Keratinocyte (primary cell): ENCODE data around the gene DCST2.

Experiments used
- EZH2 ChIP-seq: IDR thresholded peaks from one replicate; pipeline ENCODE4 v1.6.1; 2012; ENCODE audit warnings: inconsistent platforms, mild to moderate bottlenecking, low read length, moderate library complexity
- TF ChIP-seq, protein P1 (sequence below), 3 experiments: IDR thresholded peaks in 1 of 3; conservative IDR thresholded peaks in 1 of 3; optimal IDR thresholded peaks in 1 of 3; 2 replicates in 2 of 3; 3 replicates in 1 of 3; pipeline versions ENCODE3 to v1.5.1; 2011; ENCODE audit warnings: low read length in 3 of 3, mild to moderate bottlenecking in 3 of 3, moderate library complexity in 2 of 3, control low read depth in 1 of 3, inconsistent platforms in 1 of 3; ENCODE audit not compliant: insufficient read depth in 2 of 3; ENCODE audit errors: extremely low read depth in 1 of 3

DNA sequence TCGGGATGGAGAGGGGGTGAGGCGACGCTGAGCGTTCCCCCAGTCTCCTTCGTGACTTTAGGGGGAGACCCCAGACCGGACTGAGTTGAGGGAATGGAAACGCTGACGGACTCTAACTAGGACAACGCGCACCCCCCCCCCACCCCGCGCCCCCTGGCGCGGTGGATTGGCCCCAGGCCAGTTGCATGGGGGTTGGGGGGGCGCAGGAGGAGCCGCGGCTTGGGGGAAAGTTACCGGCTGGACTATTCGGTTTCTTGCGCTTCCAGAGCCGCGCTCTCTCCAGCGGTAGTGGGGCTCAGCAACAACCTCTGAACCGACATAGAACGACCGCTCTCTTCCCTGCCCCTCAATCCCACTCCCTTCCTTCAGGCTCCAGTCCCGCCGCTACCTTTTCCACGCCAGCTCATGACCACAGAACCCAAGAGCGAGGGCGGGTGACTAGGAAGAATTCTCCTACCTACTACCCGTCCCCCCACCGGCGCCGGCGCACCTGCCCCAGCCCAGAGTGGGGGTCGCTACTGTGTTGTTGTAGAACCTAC, 30.3 kb downstream of the DCST2 start:
- no peak for TF ChIP-seq EZH2
- TF ChIP-seq, protein P1, sequence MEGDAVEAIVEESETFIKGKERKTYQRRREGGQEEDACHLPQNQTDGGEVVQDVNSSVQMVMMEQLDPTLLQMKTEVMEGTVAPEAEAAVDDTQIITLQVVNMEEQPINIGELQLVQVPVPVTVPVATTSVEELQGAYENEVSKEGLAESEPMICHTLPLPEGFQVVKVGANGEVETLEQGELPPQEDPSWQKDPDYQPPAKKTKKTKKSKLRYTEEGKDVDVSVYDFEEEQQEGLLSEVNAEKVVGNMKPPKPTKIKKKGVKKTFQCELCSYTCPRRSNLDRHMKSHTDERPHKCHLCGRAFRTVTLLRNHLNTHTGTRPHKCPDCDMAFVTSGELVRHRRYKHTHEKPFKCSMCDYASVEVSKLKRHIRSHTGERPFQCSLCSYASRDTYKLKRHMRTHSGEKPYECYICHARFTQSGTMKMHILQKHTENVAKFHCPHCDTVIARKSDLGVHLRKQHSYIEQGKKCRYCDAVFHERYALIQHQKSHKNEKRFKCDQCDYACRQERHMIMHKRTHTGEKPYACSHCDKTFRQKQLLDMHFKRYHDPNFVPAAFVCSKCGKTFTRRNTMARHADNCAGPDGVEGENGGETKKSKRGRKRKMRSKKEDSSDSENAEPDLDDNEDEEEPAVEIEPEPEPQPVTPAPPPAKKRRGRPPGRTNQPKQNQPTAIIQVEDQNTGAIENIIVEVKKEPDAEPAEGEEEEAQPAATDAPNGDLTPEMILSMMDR (optimal IDR thresholded peaks at IDR 0.05 in 1 of 3, IDR thresholded peaks at IDR 0.05 in 1 of 3, conservative IDR thresholded peaks at IDR 0.05 in 1 of 3; ENCODE audit: extremely low read depth in 1 of 3, insufficient read depth in 2 of 3, low read length in 3 of 3), result no peak
